Large intestine (tissue), 3 donors: Measurements from ENCODE around the gene IL2RA. TPM values are rescaled to one million over a fixed set of nuclear protein-coding genes. Genes with fewer than 3 reads are reported as not detected.
"Not testable (repeated sequence)": the region's sequence is repeated elsewhere in the genome, so short reads cannot be mapped to it uniquely, and the experiment has no call there.

ENCODE experiments used
- DNase-seq, 2 donors: peaks; one replicate each; pipeline versions ENCODE4 v3.0.0 to v3.0.0-alpha.2; 2013
- H3K27ac ChIP-seq: one replicate; pipeline ENCODE4 v1.5.1; 2013; ENCODE audit warnings: low read length
- H3K27me3 ChIP-seq: 2 replicates; pipeline ENCODE4 v1.6.1; 2013; ENCODE audit warnings: low read length; ENCODE audit not compliant: control insufficient read depth, insufficient read depth
- H3K36me3 ChIP-seq: 2 replicates; pipeline ENCODE4 v1.6.1; 2013; ENCODE audit warnings: low read length; ENCODE audit not compliant: control insufficient read depth, insufficient read depth
- H3K4me1 ChIP-seq: one replicate; pipeline ENCODE4 v1.6.1; 2013; ENCODE audit warnings: low read length; ENCODE audit not compliant: control insufficient read depth, insufficient read depth
- H3K4me3 ChIP-seq: one replicate; pipeline ENCODE4 v1.5.1; 2013; ENCODE audit warnings: low read length
- H3K9me3 ChIP-seq: one replicate; pipeline ENCODE4 v1.6.1; 2013; ENCODE audit warnings: mild to moderate bottlenecking, low read depth, low read length, moderate library complexity; ENCODE audit not compliant: control insufficient read depth
- WGBS: methylation state at CpG from one replicate; pipeline ENCODE4 v1.1.5; 2013; ENCODE audit warnings: low lambda C conversion rate; ENCODE audit not compliant: insufficient coverage; 5-methylcytosine and 5-hydroxymethylcytosine counted together
- polyA plus RNA-seq: library from polyadenylated mRNA; unstranded; fragments of 120-200 nt; gene quantifications from one replicate; pipeline ENCODE4 v1.2.1, GENCODE V29; 2013

IL2RA gene
- polyA plus RNA-seq, 1 donor: 0.52 TPM

GRCh38 chr10:5970527-5970926 is 91.6 kb downstream of the IL2RA start:
- 100% methylated on average over 1 of the region's 3 CpGs for WGBS
- Histone ChIP-seq H3K4me1 (peaks cover 6% of the 10 kb centered on the region), H3K27me3 (no peaks in the 10 kb centered on the region), H3K36me3 (no peaks in the 10 kb centered on the region), H3K27ac (no peak overlapping the region), H3K9me3 (no peaks in the 10 kb centered on the region), H3K4me3 (no peak overlapping the region)
- no peak for DNase-seq

- Histone ChIP-seq H3K36me3 (no peaks in the 10 kb centered on the region), H3K9me3 (no peaks in the 10 kb centered on the region), H3K27ac (no peak overlapping the region), H3K27me3 (no peaks in the 10 kb centered on the region), H3K4me3 (no peak overlapping the region), H3K4me1 (peaks cover 6% of the 10 kb centered on the region)
- WGBS: no CpG with 5 or more reads among the region's 2 CpGs
- DNase-seq: no peak
Observed at GRCh38 chr10:5970066-5970465, 92.1 kb downstream of the IL2RA start.

- no peaks in the 10 kb centered on the region for H3K27me3 ChIP-seq
- H3K36me3 ChIP-seq: no peaks in the 10 kb centered on the region
- H3K27ac ChIP-seq: no peak overlapping the region
- H3K9me3 ChIP-seq: no peaks in the 10 kb centered on the region
- DNase-seq: no peak
- peaks cover 6% of the 10 kb centered on the region for H3K4me1 ChIP-seq
- no peak overlapping the region for H3K4me3 ChIP-seq
- WGBS: no CpG with 5 or more reads among the region's 9 CpGs
Observed at GRCh38 chr10:5968681-5969453, 93.3 kb downstream of the IL2RA start.

GRCh38 chr10:5968037-5968680 is 94.0 kb downstream of the IL2RA start:
- peaks cover under 1% of the 10 kb centered on the region for H3K36me3 ChIP-seq
- no peak for DNase-seq
- WGBS: no CpG with 5 or more reads among the region's 5 CpGs
- H3K27ac ChIP-seq: no peak overlapping the region
- H3K27me3 ChIP-seq: no peaks in the 10 kb centered on the region
- H3K4me1 ChIP-seq: peaks cover 6% of the 10 kb centered on the region
- no peaks in the 10 kb centered on the region for H3K9me3 ChIP-seq
- no peak overlapping the region for H3K4me3 ChIP-seq

- WGBS: no CpG with 5 or more reads among the region's 8 CpGs
- no peak overlapping the region for H3K27ac ChIP-seq
- H3K27me3 ChIP-seq: no peaks in the 10 kb centered on the region
- H3K4me3 ChIP-seq: no peak overlapping the region
- DNase-seq: no peak
- no peaks in the 10 kb centered on the region for H3K9me3 ChIP-seq
- H3K4me1 ChIP-seq: no peaks in the 10 kb centered on the region
- H3K36me3 ChIP-seq: peaks cover 7% of the 10 kb centered on the region
Observed at GRCh38 chr10:5965266-5965665, 96.9 kb downstream of the IL2RA start.

GRCh38 chr10:5964736-5965135 is 97.4 kb downstream of the IL2RA start:
- Histone ChIP-seq H3K4me3 (no peak overlapping the region), H3K27ac (no peak overlapping the region), H3K36me3 (peaks cover 11% of the 10 kb centered on the region), H3K27me3 (no peaks in the 10 kb centered on the region), H3K9me3 (no peaks in the 10 kb centered on the region), H3K4me1 (no peaks in the 10 kb centered on the region)
- DNase-seq: no peak
- WGBS: no CpG with 5 or more reads among the region's 13 CpGs

GRCh38 chr10:5963591-5963990 is 98.6 kb downstream of the IL2RA start:
- Histone ChIP-seq H3K4me3 (no peak overlapping the region), H3K9me3 (no peaks in the 10 kb centered on the region), H3K36me3 (peaks cover 12% of the 10 kb centered on the region), H3K27me3 (no peaks in the 10 kb centered on the region), H3K27ac (no peak overlapping the region), H3K4me1 (no peaks in the 10 kb centered on the region)
- DNase-seq: no peak
- 100% methylated on average over 1 of the region's 10 CpGs for WGBS

- WGBS: no CpG with 5 or more reads among the region's 7 CpGs
- no peak for DNase-seq
- H3K4me3 ChIP-seq: no peak overlapping the region
- H3K36me3 ChIP-seq: peaks cover 12% of the 10 kb centered on the region
- H3K27ac ChIP-seq: no peak overlapping the region
- H3K9me3 ChIP-seq: no peaks in the 10 kb centered on the region
- H3K27me3 ChIP-seq: no peaks in the 10 kb centered on the region
- no peaks in the 10 kb centered on the region for H3K4me1 ChIP-seq
Observed at GRCh38 chr10:5963071-5963470, 99.1 kb downstream of the IL2RA start.

- H3K27me3 ChIP-seq, H3K9me3 ChIP-seq, H3K27ac ChIP-seq, H3K4me3 ChIP-seq, H3K4me1 ChIP-seq, DNase-seq: not testable (repeated sequence)
- peaks cover 12% of the 10 kb centered on the region for H3K36me3 ChIP-seq
- no CpG with 5 or more reads among the region's 10 CpGs for WGBS
Observed at GRCh38 chr10:5962358-5962940, 99.7 kb downstream of the IL2RA start.

- WGBS: no CpG with 5 or more reads among the region's 29 CpGs
- DNase-seq: no peak
- no peak overlapping the region for H3K27ac ChIP-seq
- no peak overlapping the region for H3K4me3 ChIP-seq
- no peaks in the 10 kb centered on the region for H3K4me1 ChIP-seq
- no peaks in the 10 kb centered on the region for H3K27me3 ChIP-seq
- H3K9me3 ChIP-seq: no peaks in the 10 kb centered on the region
- H3K36me3 ChIP-seq: peaks cover 12% of the 10 kb centered on the region
Observed at GRCh38 chr10:5961405-5962100, 100.6 kb downstream of the IL2RA start.
